ENCODE measurements around the gene SMIM32.

DNA sequence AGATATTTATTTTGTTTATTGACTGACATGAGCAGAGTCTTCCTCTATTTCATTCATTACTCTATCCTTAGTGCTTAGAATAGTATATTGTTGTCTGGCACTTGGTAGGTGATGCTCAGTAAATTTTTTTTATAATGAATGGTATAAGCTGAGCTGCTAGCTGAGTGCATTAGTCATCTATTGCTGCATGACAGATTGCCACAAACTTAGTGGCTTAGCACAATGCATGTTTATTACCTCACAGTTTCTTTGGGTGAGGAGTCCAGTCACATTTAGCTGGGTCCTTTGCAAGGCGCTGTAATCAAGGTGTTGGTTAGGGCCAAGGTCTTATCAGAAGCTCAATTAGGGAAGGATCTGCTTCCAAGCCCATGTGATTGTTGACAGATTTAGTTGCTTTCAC is 37.2 kb downstream of the SMIM32 start:
- no peak for TF ChIP-seq CTCF (IDR thresholded peaks at IDR 0.05)
- no peak for TF ChIP-seq EZH2phosphoT487 (IDR thresholded peaks at IDR 0.05)

Measured in neural progenitor cell (in vitro differentiated cells).